Measurements from ENCODE around the gene MINPP1. TPM values are rescaled to one million over a fixed set of nuclear protein-coding genes. Genes with fewer than 3 reads are reported as not detected.

Gene MINPP1
- total and polyA plus RNA-seq, 2 donors from 2014 or later: 13.1 to 15.7 TPM

GRCh38 chr10:87552248-87552929, 47.7 kb downstream of the MINPP1 start:
- TF ChIP-seq CTCF (IDR thresholded peaks at IDR 0.05; ENCODE audit: borderline replicate concordance, extremely low read depth, insufficient read depth): no peak
- FAIRE-seq (no peak), DNase-seq (no peak)
- no peaks in the 10 kb centered on the region for H3K9me3 ChIP-seq (ENCODE audit: control insufficient read depth in 2 of 3, insufficient read depth in 1 of 3, low read length in 3 of 3)
- no peaks in the 10 kb centered on the region for H3K4me1 ChIP-seq (ENCODE audit: control insufficient read depth in 2 of 3, insufficient read depth in 2 of 3, low read depth in 1 of 3, low read length in 3 of 3)
- H3K4me3 ChIP-seq (ENCODE audit: low read length in 3 of 3): no peak overlapping the region
- no peak overlapping the region for H3K9ac ChIP-seq (ENCODE audit: low read length in 3 of 3)
- no peaks in the 10 kb centered on the region for H3K27me3 ChIP-seq (ENCODE audit: control insufficient read depth, insufficient read depth, low read length)
- intact Hi-C loops (cut with DNase I): no loop called here
- no peak overlapping the region for H3K27ac ChIP-seq (ENCODE audit: low read depth in 2 of 2, low read length in 2 of 2)
- H3K36me3 ChIP-seq (ENCODE audit: control insufficient read depth in 2 of 3, insufficient read depth in 3 of 3, low read length in 3 of 3): peaks cover 0 to 2% (median 2%) of the 10 kb centered on the region in 3 donors

- DNase-seq (no peak), FAIRE-seq (no peak)
- Histone ChIP-seq H3K36me3 (ENCODE audit: control insufficient read depth in 2 of 3, insufficient read depth in 3 of 3, low read length in 3 of 3) (peaks cover 0 to 2% (median 0%) of the 10 kb centered on the region in 3 donors), H3K9ac (ENCODE audit: low read length in 3 of 3) (no peak overlapping the region), H3K4me3 (ENCODE audit: low read length in 3 of 3) (no peak overlapping the region), H3K4me1 (ENCODE audit: control insufficient read depth in 2 of 3, insufficient read depth in 2 of 3, low read depth in 1 of 3, low read length in 3 of 3) (no peaks in the 10 kb centered on the region), H3K9me3 (ENCODE audit: control insufficient read depth in 2 of 3, insufficient read depth in 1 of 3, low read length in 3 of 3) (no peaks in the 10 kb centered on the region), H3K27me3 (ENCODE audit: control insufficient read depth, insufficient read depth, low read length) (no peaks in the 10 kb centered on the region), H3K27ac (ENCODE audit: low read depth in 2 of 2, low read length in 2 of 2) (no peak overlapping the region)
- no peak for TF ChIP-seq CTCF (IDR thresholded peaks at IDR 0.05; ENCODE audit: borderline replicate concordance, extremely low read depth, insufficient read depth)
- intact Hi-C loops (cut with DNase I): no loop called here
These were observed 52.7 kb downstream of the MINPP1 start for GRCh38 chr10:87557409-87557808.

- FAIRE-seq (no peak), DNase-seq (no peak)
- Histone ChIP-seq H3K9ac (ENCODE audit: low read length in 3 of 3) (no peak overlapping the region), H3K4me1 (ENCODE audit: control insufficient read depth in 2 of 3, insufficient read depth in 2 of 3, low read depth in 1 of 3, low read length in 3 of 3) (no peaks in the 10 kb centered on the region), H3K9me3 (ENCODE audit: control insufficient read depth in 2 of 3, insufficient read depth in 1 of 3, low read length in 3 of 3) (no peaks in the 10 kb centered on the region), H3K4me3 (ENCODE audit: low read length in 3 of 3) (no peak overlapping the region), H3K27ac (ENCODE audit: low read depth in 2 of 2, low read length in 2 of 2) (no peak overlapping the region), H3K27me3 (ENCODE audit: control insufficient read depth, insufficient read depth, low read length) (no peaks in the 10 kb centered on the region), H3K36me3 (ENCODE audit: control insufficient read depth in 2 of 3, insufficient read depth in 3 of 3, low read length in 3 of 3) (no peaks in the 10 kb centered on the region)
- intact Hi-C loops (cut with DNase I): no loop called here
- TF ChIP-seq CTCF (IDR thresholded peaks at IDR 0.05; ENCODE audit: borderline replicate concordance, extremely low read depth, insufficient read depth): no peak
These were observed 53.6 kb downstream of the MINPP1 start for GRCh38 chr10:87558333-87558732.

GRCh38 chr10:87559392-87559791, 54.7 kb downstream of the MINPP1 start:
- FAIRE-seq (no peak), DNase-seq (no peak)
- Histone ChIP-seq H3K9me3 (ENCODE audit: control insufficient read depth in 2 of 3, insufficient read depth in 1 of 3, low read length in 3 of 3) (no peaks in the 10 kb centered on the region), H3K27ac (ENCODE audit: low read depth in 2 of 2, low read length in 2 of 2) (no peak overlapping the region), H3K4me3 (ENCODE audit: low read length in 3 of 3) (no peak overlapping the region), H3K9ac (ENCODE audit: low read length in 3 of 3) (no peak overlapping the region), H3K4me1 (ENCODE audit: control insufficient read depth in 2 of 3, insufficient read depth in 2 of 3, low read depth in 1 of 3, low read length in 3 of 3) (no peaks in the 10 kb centered on the region), H3K27me3 (ENCODE audit: control insufficient read depth, insufficient read depth, low read length) (no peaks in the 10 kb centered on the region), H3K36me3 (ENCODE audit: control insufficient read depth in 2 of 3, insufficient read depth in 3 of 3, low read length in 3 of 3) (no peaks in the 10 kb centered on the region)
- TF ChIP-seq CTCF (IDR thresholded peaks at IDR 0.05; ENCODE audit: borderline replicate concordance, extremely low read depth, insufficient read depth): no peak
- intact Hi-C loops (cut with DNase I): no loop called here
